GM11168 (cell line): ENCODE data around the gene CSPG5.

Experiments
- in situ Hi-C: fragments of 300-500 bp; cut with MboI; formaldehyde crosslinking; loops from one replicate; pipeline ENCODE4 v1.12.0; 2022; ENCODE audit warnings: low sequenced_read_pairs; ENCODE audit not compliant: unreplicated experiment

The CSPG5 gene

GRCh38 chr3:47588053-47588452 lies 9.4 kb upstream of the CSPG5 start:
- in situ Hi-C loops: no loop called here

- in situ Hi-C loops: no loop called here
Measured at GRCh38 chr3:47586746-47587145, 8.1 kb upstream of the CSPG5 start.

- in situ Hi-C loops: no loop called here
Measured at GRCh38 chr3:47583320-47584075, 4.8 kb upstream of the CSPG5 start.

GRCh38 chr3:47581835-47582234 lies 3.2 kb upstream of the CSPG5 start:
- in situ Hi-C loops: no loop called here

- in situ Hi-C loops: no loop called here
Measured at GRCh38 chr3:47581422-47581821, 2.8 kb upstream of the CSPG5 start.

- in situ Hi-C loops: no loop called here
Measured at GRCh38 chr3:47580481-47580880, 1.8 kb upstream of the CSPG5 start.

GRCh38 chr3:47579875-47580274 lies 1.2 kb upstream of the CSPG5 start:
- in situ Hi-C loops: no loop called here

GRCh38 chr3:47578119-47578632 lies 489 bp downstream of the CSPG5 start:
- in situ Hi-C loops: no loop called here

- in situ Hi-C loops: no loop called here
Measured at GRCh38 chr3:47577583-47578118, 1.0 kb downstream of the CSPG5 start.

GRCh38 chr3:47573190-47574172 lies 5.2 kb downstream of the CSPG5 start:
- in situ Hi-C loops: no loop called here

GRCh38 chr3:47571391-47572175 lies 7.1 kb downstream of the CSPG5 start:
- in situ Hi-C loops: no loop called here

GRCh38 chr3:47568901-47569300 lies 9.8 kb downstream of the CSPG5 start:
- in situ Hi-C loops: no loop called here

- in situ Hi-C loops: no loop called here
Measured at GRCh38 chr3:47567149-47567548, 11.5 kb downstream of the CSPG5 start.

- in situ Hi-C loops: no loop called here
Measured at GRCh38 chr3:47566667-47567066, 12.0 kb downstream of the CSPG5 start.

GRCh38 chr3:47565734-47566550 lies 12.7 kb downstream of the CSPG5 start:
- in situ Hi-C loops: no loop called here

GRCh38 chr3:47556351-47556750 lies 22.3 kb downstream of the CSPG5 start:
- in situ Hi-C loops: no loop called here

GRCh38 chr3:47554335-47554734 lies 24.3 kb downstream of the CSPG5 start:
- in situ Hi-C loops: no loop called here

GRCh38 chr3:47553407-47553806 lies 25.3 kb downstream of the CSPG5 start:
- in situ Hi-C loops: no loop called here
